Epithelial cell of esophagus (primary cell): Measurements from ENCODE around the gene KNCN.

Experiments used
- DNase-seq: peaks from one replicate; pipeline ENCODE4 v3.0.0; 2010; ENCODE audit warnings: low read depth
- H3K4me3 ChIP-seq: 2 replicates; pipeline ENCODE4 v1.5.1; 2011; ENCODE audit warnings: mild to moderate bottlenecking, low read length, control low read depth
- CTCF ChIP-seq: IDR thresholded peaks from 2 replicates; pipeline ENCODE4 v1.5.1; 2011; ENCODE audit warnings: low read depth, mild to moderate bottlenecking, low read length, control low read depth, inconsistent platforms; ENCODE audit not compliant: insufficient read depth; ENCODE audit errors: missing control alignments

The KNCN gene

GRCh38 chr1:46581681-46582455 lies 30.4 kb upstream of the KNCN start:
- no peak overlapping the region for H3K4me3 ChIP-seq
- no peak for TF ChIP-seq CTCF
- DNase-seq, result no peak

- no peak for TF ChIP-seq CTCF
- H3K4me3 ChIP-seq, result no peak overlapping the region
- DNase-seq, result peak; percentile 7
These were observed 28.9 kb upstream of the KNCN start for GRCh38 chr1:46580140-46580903.

GRCh38 chr1:46577671-46578070 lies 26.2 kb upstream of the KNCN start:
- no peak for TF ChIP-seq CTCF
- no peak overlapping the region for H3K4me3 ChIP-seq
- no peak for DNase-seq

- no peak overlapping the region for H3K4me3 ChIP-seq
- DNase-seq, result no peak
- TF ChIP-seq CTCF, result no peak
These were observed 25.1 kb upstream of the KNCN start for GRCh38 chr1:46576596-46576995.

- DNase-seq, result no peak
- no peak overlapping the region for H3K4me3 ChIP-seq
- no peak for TF ChIP-seq CTCF
These were observed 24.3 kb upstream of the KNCN start for GRCh38 chr1:46575778-46576177.

GRCh38 chr1:46575300-46575699 lies 23.9 kb upstream of the KNCN start:
- DNase-seq, result no peak
- TF ChIP-seq CTCF, result no peak
- no peak overlapping the region for H3K4me3 ChIP-seq
